Raji (cell line): Measurements from ENCODE around the gene MAP7D3.

Experiments used
- POLR2A ChIP-seq: IDR thresholded peaks from 2 replicates; pipeline ENCODE4 v1.6.1; 2011; ENCODE audit warnings: low read depth, low read length, control low read depth; ENCODE audit not compliant: insufficient read depth

The MAP7D3 gene

GRCh38 chrX:136212557-136213111 is 38.6 kb downstream of the MAP7D3 start:
- TF ChIP-seq POLR2A = no peak

- TF ChIP-seq POLR2A = no peak
Observed at GRCh38 chrX:136211766-136212556, 39.2 kb downstream of the MAP7D3 start.

- TF ChIP-seq POLR2A = no peak
Observed at GRCh38 chrX:136210806-136211205, 40.4 kb downstream of the MAP7D3 start.

GRCh38 chrX:136210243-136210642 is 41.0 kb downstream of the MAP7D3 start:
- TF ChIP-seq POLR2A = no peak

- no peak for TF ChIP-seq POLR2A
Observed at GRCh38 chrX:136209751-136210150, 41.4 kb downstream of the MAP7D3 start.

GRCh38 chrX:136209016-136209738 is 42.0 kb downstream of the MAP7D3 start:
- no peak for TF ChIP-seq POLR2A

GRCh38 chrX:136207546-136207945 is 43.7 kb downstream of the MAP7D3 start:
- TF ChIP-seq POLR2A = no peak

- no peak for TF ChIP-seq POLR2A
Observed at GRCh38 chrX:136206916-136207315, 44.3 kb downstream of the MAP7D3 start.

- TF ChIP-seq POLR2A = no peak
Observed at GRCh38 chrX:136205882-136206380, 45.3 kb downstream of the MAP7D3 start.

- no peak for TF ChIP-seq POLR2A
Observed at GRCh38 chrX:136204571-136204970, 46.6 kb downstream of the MAP7D3 start.

- TF ChIP-seq POLR2A = no peak
Observed at GRCh38 chrX:136203951-136204350, 47.2 kb downstream of the MAP7D3 start.

GRCh38 chrX:136203438-136203837 is 47.8 kb downstream of the MAP7D3 start:
- TF ChIP-seq POLR2A = no peak

- TF ChIP-seq POLR2A = no peak
Observed at GRCh38 chrX:136202889-136203288, 48.3 kb downstream of the MAP7D3 start.

GRCh38 chrX:136201601-136202000 is 49.6 kb downstream of the MAP7D3 start:
- TF ChIP-seq POLR2A = no peak

GRCh38 chrX:136200466-136200865 is 50.7 kb downstream of the MAP7D3 start:
- TF ChIP-seq POLR2A = no peak

- TF ChIP-seq POLR2A = no peak
Observed at GRCh38 chrX:136199365-136199764, 51.8 kb downstream of the MAP7D3 start.

GRCh38 chrX:136198678-136199243 is 52.4 kb downstream of the MAP7D3 start:
- no peak for TF ChIP-seq POLR2A
